SK-N-SH treated with all-trans-retinoic acid at 6 μM for 48 hours (cell line): ENCODE data around the gene IL31.

ENCODE experiments used
- BACH2 ChIP-seq: fragments of 250-450 bp; sonication (Bioruptor Pico); IDR thresholded peaks from 2 replicates; pipeline ENCODE4 v1.9.0; 2021; ENCODE audit warnings: mild to moderate bottlenecking, borderline replicate concordance
- TCF4 ChIP-seq: fragments of 250-450 bp; sonication (Bioruptor Pico); IDR thresholded peaks from 2 replicates; pipeline ENCODE4 v1.8.0; 2021; ENCODE audit warnings: mild to moderate bottlenecking, moderate library complexity, borderline replicate concordance
- TOX ChIP-seq: fragments of 250-450 bp; sonication (Bioruptor Pico); IDR thresholded peaks from 2 replicates; pipeline ENCODE4 v1.8.0; 2021; ENCODE audit warnings: mild to moderate bottlenecking, moderate library complexity, borderline replicate concordance
- ZC3H10 ChIP-seq: fragments of 250-450 bp; sonication (Bioruptor Pico); IDR thresholded peaks from 2 replicates; pipeline ENCODE4 v1.5.1; 2021; ENCODE audit warnings: mild to moderate bottlenecking, moderate library complexity
- ZNF70 ChIP-seq: fragments of 450-650 bp; formaldehyde crosslinking; IDR thresholded peaks from 2 replicates; pipeline ENCODE4 v1.5.0; 2020; ENCODE audit warnings: mild to moderate bottlenecking, moderate library complexity
- TF ChIP-seq, protein P1 (sequence below): fragments of 250-450 bp; sonication (Bioruptor Pico); IDR thresholded peaks from 2 replicates; pipeline ENCODE4 v1.5.1; 2020; ENCODE audit warnings: low read depth, mild to moderate bottlenecking, moderate library complexity

DNA sequence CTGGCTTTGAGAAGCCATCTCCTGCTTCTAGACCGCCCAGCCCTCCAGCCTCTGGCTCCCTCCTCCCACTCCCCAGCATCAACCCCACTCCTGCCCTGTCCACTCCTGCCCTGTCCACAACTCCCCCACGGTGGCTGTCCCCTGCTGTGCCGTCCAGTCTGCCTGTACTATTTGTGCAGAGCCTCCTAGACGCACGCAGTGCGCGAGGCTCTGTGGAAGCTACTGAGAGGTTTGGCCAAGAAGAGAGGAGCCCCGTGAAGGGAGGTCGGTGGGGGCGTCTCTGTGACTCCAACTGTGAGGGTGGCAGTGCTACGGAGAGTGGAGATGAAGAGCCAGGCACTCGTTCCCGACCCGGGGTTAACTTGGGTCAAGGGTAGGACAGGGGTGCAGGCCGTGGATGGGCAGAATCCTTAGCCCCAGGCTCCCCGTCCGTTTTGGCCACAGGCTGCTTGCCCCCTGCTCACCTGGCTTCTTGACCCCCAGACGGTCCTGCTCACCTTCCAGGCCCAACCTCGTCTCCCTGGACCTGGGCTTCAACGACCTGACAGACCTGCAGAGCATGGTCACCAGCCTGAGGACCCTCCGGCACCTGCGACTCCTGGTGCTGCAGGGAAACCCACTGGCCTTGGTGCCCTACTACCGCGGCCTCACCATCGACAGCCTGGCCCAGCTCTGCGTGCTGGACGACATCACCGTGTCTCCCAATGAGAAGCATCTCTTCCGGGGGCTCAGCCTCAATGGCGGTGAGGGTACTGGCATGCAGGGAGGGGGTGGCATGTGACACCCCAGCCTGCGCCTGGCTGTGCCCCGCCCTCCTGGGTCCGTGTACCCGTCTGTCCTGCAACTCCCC, 15.8 kb upstream of the IL31 start:
- TF ChIP-seq TCF4 (no peak), ZC3H10 (CRISPR knock-in tag) (no peak), BACH2 (CRISPR knock-in tag) (no peak), ZNF70 (CRISPR knock-in tag) (no peak), TOX (no peak)
- TF ChIP-seq, protein P1, sequence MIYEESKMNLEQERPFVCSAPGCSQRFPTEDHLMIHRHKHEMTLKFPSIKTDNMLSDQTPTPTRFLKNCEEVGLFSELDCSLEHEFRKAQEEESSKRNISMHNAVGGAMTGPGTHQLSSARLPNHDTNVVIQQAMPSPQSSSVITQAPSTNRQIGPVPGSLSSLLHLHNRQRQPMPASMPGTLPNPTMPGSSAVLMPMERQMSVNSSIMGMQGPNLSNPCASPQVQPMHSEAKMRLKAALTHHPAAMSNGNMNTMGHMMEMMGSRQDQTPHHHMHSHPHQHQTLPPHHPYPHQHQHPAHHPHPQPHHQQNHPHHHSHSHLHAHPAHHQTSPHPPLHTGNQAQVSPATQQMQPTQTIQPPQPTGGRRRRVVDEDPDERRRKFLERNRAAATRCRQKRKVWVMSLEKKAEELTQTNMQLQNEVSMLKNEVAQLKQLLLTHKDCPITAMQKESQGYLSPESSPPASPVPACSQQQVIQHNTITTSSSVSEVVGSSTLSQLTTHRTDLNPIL (CRISPR knock-in tag), result no peak
